Suprapubic skin (tissue), 4 donors: ENCODE data around the gene TRIM8. TPM values are rescaled to one million over a fixed set of nuclear protein-coding genes. Genes with fewer than 3 reads are reported as not detected.
A peak's percentile ranks its signal among the peaks of the same experiment; 100 is the strongest.

Experiments used
- DNase-seq, 2 donors: peaks; one replicate each; pipeline ENCODE4 v3.0.0-alpha.2; 2019; ENCODE audit warnings: low spot score in 2 of 2
- H3K27ac ChIP-seq: fragments of 200-600 bp; sonication (generic); one replicate; pipeline ENCODE4 v1.5.1; 2019
- H3K27me3 ChIP-seq: fragments of 200-600 bp; sonication (generic); one replicate; pipeline ENCODE4 v1.5.1; 2019
- H3K36me3 ChIP-seq: fragments of 200-600 bp; sonication (generic); one replicate; pipeline ENCODE4 v1.5.1; 2019
- H3K4me1 ChIP-seq: fragments of 200-600 bp; sonication (generic); one replicate; pipeline ENCODE4 v1.5.1; 2019
- H3K4me3 ChIP-seq: fragments of 200-600 bp; sonication (generic); one replicate; pipeline ENCODE4 v1.5.1; 2019; ENCODE audit warnings: mild to moderate bottlenecking
- H3K9me3 ChIP-seq: fragments of 200-600 bp; sonication (generic); one replicate; pipeline ENCODE4 v1.5.1; 2019
- CTCF ChIP-seq, 2 donors: fragments of 200-600 bp in 1 of 2; fragments of 450-650 bp in 1 of 2; sonication (generic) in 1 of 2; IDR thresholded peaks; one replicate each; pipeline ENCODE4 v1.5.1; 2016 to 2019; ENCODE audit warnings: antibody characterized with exemption in 2 of 2, mild to moderate bottlenecking in 1 of 2, moderate library complexity in 1 of 2
- EP300 ChIP-seq: sonication (generic); formaldehyde crosslinking; IDR thresholded peaks from one replicate; pipeline ENCODE4 v1.6.1; 2017; ENCODE audit warnings: antibody characterized with exemption
- POLR2A ChIP-seq, 2 donors: fragments of 450-650 bp; IDR thresholded peaks; one replicate each; pipeline ENCODE4 v1.6.1; 2017; ENCODE audit warnings: antibody characterized with exemption in 2 of 2, mild to moderate bottlenecking in 2 of 2, moderate library complexity in 2 of 2
- POLR2AphosphoS5 ChIP-seq, 3 donors: sonication (generic); formaldehyde crosslinking; IDR thresholded peaks; one replicate each; pipeline ENCODE4 v1.6.1; 2017; ENCODE audit warnings: antibody characterized with exemption in 3 of 3
- WGBS: methylation state at CpG from one replicate; pipeline ENCODE4 v1.1.5; 2018; 5-methylcytosine and 5-hydroxymethylcytosine counted together
- total RNA-seq, 4 donors: library from RNA; depleted of rRNA; stranded (reverse); fragments of >200 nt; gene quantifications; one replicate each; pipeline ENCODE4 v1.1.0, GENCODE V29; 2016

Gene TRIM8
- total RNA-seq, 4 donors from 2014 or later: 73.1 to 113 (median 96.1) TPM

DNA sequence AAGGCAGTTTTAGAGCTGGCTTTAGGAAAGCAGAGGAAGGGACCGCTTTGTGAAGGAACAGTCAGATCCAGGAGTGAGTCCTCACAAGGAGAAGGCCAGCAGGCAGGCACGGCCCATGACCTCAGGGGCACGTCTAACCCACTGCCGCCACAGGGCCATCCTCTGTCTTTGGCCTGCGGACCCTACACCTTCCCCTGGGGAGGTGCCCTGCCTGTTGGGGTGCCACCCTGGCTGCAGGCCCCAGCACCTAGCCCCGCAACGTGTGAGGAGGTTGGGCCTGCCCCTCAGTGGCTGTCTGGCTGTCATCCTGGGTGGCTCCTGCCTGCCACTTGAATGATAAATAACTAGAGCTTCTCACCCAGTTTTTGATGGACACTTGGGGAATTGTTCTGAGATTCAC, 31.0 kb upstream of the TRIM8 start:
- peaks cover 44% of the 10 kb centered on the region for H3K4me1 ChIP-seq
- WGBS: 92% methylated on average over 5 of the region's 7 CpGs
- peaks cover 35% of the 10 kb centered on the region for H3K36me3 ChIP-seq
- no peak for TF ChIP-seq POLR2A (IDR thresholded peaks at IDR 0.05)
- no peak for TF ChIP-seq CTCF (IDR thresholded peaks at IDR 0.05)
- TF ChIP-seq POLR2AphosphoS5 (IDR thresholded peaks at IDR 0.05): no peak
- TF ChIP-seq EP300: no peak
- no peaks in the 10 kb centered on the region for H3K27me3 ChIP-seq
- DNase-seq: no peak
- no peaks in the 10 kb centered on the region for H3K9me3 ChIP-seq
- H3K4me3 ChIP-seq: no peak overlapping the region
- H3K27ac ChIP-seq: peak overlapping the region; percentile 62

GRCh38 chr10:102613785-102614184, 30.5 kb upstream of the TRIM8 start:
- Histone ChIP-seq H3K9me3 (no peaks in the 10 kb centered on the region), H3K4me1 (peaks cover 44% of the 10 kb centered on the region), H3K27me3 (no peaks in the 10 kb centered on the region), H3K4me3 (no peak overlapping the region), H3K27ac (peak overlapping the region; percentile 62), H3K36me3 (peaks cover 36% of the 10 kb centered on the region)
- no peak for DNase-seq
- TF ChIP-seq CTCF (IDR thresholded peaks at IDR 0.05) (no peak), EP300 (no peak), POLR2A (IDR thresholded peaks at IDR 0.05) (no peak), POLR2AphosphoS5 (IDR thresholded peaks at IDR 0.05) (no peak)
- 75% methylated on average over 8 of the region's 8 CpGs for WGBS

- no peak for DNase-seq
- H3K36me3 ChIP-seq: peaks cover 36% of the 10 kb centered on the region
- no peak for TF ChIP-seq CTCF (IDR thresholded peaks at IDR 0.05)
- TF ChIP-seq POLR2AphosphoS5 (IDR thresholded peaks at IDR 0.05): no peak
- no peak for TF ChIP-seq POLR2A (IDR thresholded peaks at IDR 0.05)
- TF ChIP-seq EP300: no peak
- peak overlapping the region; percentile 42 for H3K27ac ChIP-seq
- 93% methylated on average over 5 of the region's 5 CpGs for WGBS
- H3K4me3 ChIP-seq: no peak overlapping the region
- H3K27me3 ChIP-seq: no peaks in the 10 kb centered on the region
- H3K9me3 ChIP-seq: no peaks in the 10 kb centered on the region
- H3K4me1 ChIP-seq: peaks cover 52% of the 10 kb centered on the region
These were observed 29.4 kb upstream of the TRIM8 start for GRCh38 chr10:102614888-102615287.

- no peaks in the 10 kb centered on the region for H3K9me3 ChIP-seq
- WGBS: 76% methylated on average over 5 of the region's 7 CpGs
- H3K27ac ChIP-seq: peak overlapping the region; percentile 42
- no peaks in the 10 kb centered on the region for H3K27me3 ChIP-seq
- H3K36me3 ChIP-seq: peaks cover 36% of the 10 kb centered on the region
- peaks cover 57% of the 10 kb centered on the region for H3K4me1 ChIP-seq
- no peak overlapping the region for H3K4me3 ChIP-seq
- no peak for DNase-seq
- TF ChIP-seq CTCF (IDR thresholded peaks at IDR 0.05) (no peak), POLR2AphosphoS5 (IDR thresholded peaks at IDR 0.05) (no peak), EP300 (no peak), POLR2A (IDR thresholded peaks at IDR 0.05) (no peak)
These were observed 28.9 kb upstream of the TRIM8 start for GRCh38 chr10:102615361-102615760.

- Histone ChIP-seq H3K4me3 (no peak overlapping the region), H3K27me3 (no peaks in the 10 kb centered on the region), H3K27ac (peak overlapping the region; percentile 42), H3K9me3 (no peaks in the 10 kb centered on the region), H3K36me3 (peaks cover 36% of the 10 kb centered on the region), H3K4me1 (peaks cover 64% of the 10 kb centered on the region)
- no CpG with 5 or more reads among the region's 1 CpG for WGBS
- TF ChIP-seq POLR2A (IDR thresholded peaks at IDR 0.05): no peak
- no peak for TF ChIP-seq EP300
- TF ChIP-seq POLR2AphosphoS5 (IDR thresholded peaks at IDR 0.05): no peak
- no peak for TF ChIP-seq CTCF (IDR thresholded peaks at IDR 0.05)
- DNase-seq: no peak
These were observed 28.1 kb upstream of the TRIM8 start for GRCh38 chr10:102616066-102616770.
